Measurements from ENCODE around the gene GARS1. TPM values are rescaled to one million over a fixed set of nuclear protein-coding genes. Genes with fewer than 3 reads are reported as not detected.

Gene GARS1
- total RNA-seq, 4 donors from 2014 or later: 43.6 to 71.0 (median 63.0) TPM

GRCh38 chr7:30549931-30550493, 44.7 kb upstream of the GARS1 start:
- no peak for TF ChIP-seq CTCF (IDR thresholded peaks at IDR 0.05)
- TF ChIP-seq POLR2AphosphoS5 (IDR thresholded peaks at IDR 0.05): no peak
- TF ChIP-seq EP300 (IDR thresholded peaks at IDR 0.05): no peak
- TF ChIP-seq POLR2A (IDR thresholded peaks at IDR 0.05; ENCODE audit: low read depth): no peak
- peaks cover 15 to 23% (median 17%) of the 10 kb centered on the region in 4 donors for H3K4me1 ChIP-seq
- peak overlapping the region in 1 of 4 donors; percentile 7 for H3K27ac ChIP-seq (replicated peaks in 1 of 4)
- peaks cover 0 to 35% (median 9%) of the 10 kb centered on the region in 4 donors for H3K36me3 ChIP-seq
- H3K4me3 ChIP-seq: no peak overlapping the region
- intact Hi-C loops (cut with DNase I): loop anchor here (2.0 kb wide), 1 partner anchor 15 kb away; no protein-coding TSS in a partner anchor
- 75% methylated on average over 7 of the region's 7 CpGs for WGBS
- no peaks in the 10 kb centered on the region for H3K27me3 ChIP-seq
- no peaks in the 10 kb centered on the region for H3K9me3 ChIP-seq
- DNase-seq (ENCODE audit: extremely low spot score): no peak

- H3K4me3 ChIP-seq: no peak overlapping the region
- no peaks in the 10 kb centered on the region for H3K27me3 ChIP-seq
- peaks cover 15 to 23% (median 19%) of the 10 kb centered on the region in 4 donors for H3K4me1 ChIP-seq
- no peak for DNase-seq (ENCODE audit: extremely low spot score)
- no peak for TF ChIP-seq EP300 (IDR thresholded peaks at IDR 0.05)
- no peak for TF ChIP-seq POLR2AphosphoS5 (IDR thresholded peaks at IDR 0.05)
- no peak for TF ChIP-seq POLR2A (IDR thresholded peaks at IDR 0.05; ENCODE audit: low read depth)
- TF ChIP-seq CTCF (IDR thresholded peaks at IDR 0.05): no peak
- 57% methylated on average over 1 of the region's 1 CpG for WGBS
- H3K36me3 ChIP-seq: peaks cover 0 to 24% (median 14%) of the 10 kb centered on the region in 4 donors
- intact Hi-C loops (cut with DNase I): no loop called here
- no peak overlapping the region for H3K27ac ChIP-seq (replicated peaks in 1 of 4)
- H3K9me3 ChIP-seq: no peaks in the 10 kb centered on the region
Measured at GRCh38 chr7:30552330-30552729, 42.3 kb upstream of the GARS1 start.

DNA sequence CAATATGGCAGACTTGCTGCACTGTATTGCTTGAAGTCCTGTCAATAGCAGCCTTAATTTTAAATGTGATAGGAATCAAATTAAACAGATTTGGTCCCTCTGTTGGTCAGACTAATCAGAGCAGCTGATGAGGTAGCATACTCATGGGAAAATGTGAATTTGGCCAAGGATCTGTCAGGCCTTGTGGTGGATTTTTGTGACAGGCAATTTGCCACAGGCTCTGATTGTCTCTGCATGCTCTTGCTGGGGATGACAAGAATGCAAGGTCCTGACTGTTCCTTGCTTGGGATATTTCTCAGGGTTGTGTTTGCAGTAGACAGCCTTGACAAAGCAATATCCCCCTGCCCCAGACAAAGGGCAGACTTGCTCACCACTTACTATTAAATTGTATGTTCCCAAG, 41.5 kb upstream of the GARS1 start:
- peaks cover 15 to 23% (median 19%) of the 10 kb centered on the region in 4 donors for H3K4me1 ChIP-seq
- TF ChIP-seq POLR2AphosphoS5 (IDR thresholded peaks at IDR 0.05): no peak
- TF ChIP-seq EP300 (IDR thresholded peaks at IDR 0.05): no peak
- no peak for TF ChIP-seq CTCF (IDR thresholded peaks at IDR 0.05)
- no peak for TF ChIP-seq POLR2A (IDR thresholded peaks at IDR 0.05; ENCODE audit: low read depth)
- H3K27ac ChIP-seq (replicated peaks in 1 of 4): no peak overlapping the region
- H3K36me3 ChIP-seq: peaks cover 0 to 23% (median 11%) of the 10 kb centered on the region in 4 donors
- no peaks in the 10 kb centered on the region for H3K27me3 ChIP-seq
- intact Hi-C loops (cut with DNase I): no loop called here
- no peaks in the 10 kb centered on the region for H3K9me3 ChIP-seq
- no peak for DNase-seq (ENCODE audit: extremely low spot score)
- H3K4me3 ChIP-seq: no peak overlapping the region

GRCh38 chr7:30553546-30553945, 41.1 kb upstream of the GARS1 start:
- Histone ChIP-seq H3K4me3 (no peak overlapping the region), H3K4me1 (peaks cover 15 to 21% (median 18%) of the 10 kb centered on the region in 4 donors), H3K27me3 (no peaks in the 10 kb centered on the region), H3K27ac (replicated peaks in 1 of 4) (no peak overlapping the region), H3K36me3 (peaks cover 0 to 26% (median 12%) of the 10 kb centered on the region in 4 donors), H3K9me3 (no peaks in the 10 kb centered on the region)
- intact Hi-C loops (cut with DNase I): no loop called here
- 93% methylated on average over 3 of the region's 3 CpGs for WGBS
- DNase-seq (ENCODE audit: extremely low spot score): no peak
- TF ChIP-seq POLR2A (IDR thresholded peaks at IDR 0.05; ENCODE audit: low read depth) (no peak), CTCF (IDR thresholded peaks at IDR 0.05) (no peak), POLR2AphosphoS5 (IDR thresholded peaks at IDR 0.05) (no peak), EP300 (IDR thresholded peaks at IDR 0.05) (no peak)

- no peaks in the 10 kb centered on the region for H3K9me3 ChIP-seq
- H3K36me3 ChIP-seq: peaks cover 0 to 21% (median 10%) of the 10 kb centered on the region in 4 donors
- no peak overlapping the region for H3K27ac ChIP-seq (replicated peaks in 1 of 4)
- H3K27me3 ChIP-seq: no peaks in the 10 kb centered on the region
- no peak for DNase-seq (ENCODE audit: extremely low spot score)
- TF ChIP-seq CTCF (IDR thresholded peaks at IDR 0.05): no peak
- no peak for TF ChIP-seq POLR2A (IDR thresholded peaks at IDR 0.05; ENCODE audit: low read depth)
- no peak for TF ChIP-seq POLR2AphosphoS5 (IDR thresholded peaks at IDR 0.05)
- TF ChIP-seq EP300 (IDR thresholded peaks at IDR 0.05): no peak
- WGBS: 96% methylated on average over 2 of the region's 2 CpGs
- intact Hi-C loops (cut with DNase I): no loop called here
- H3K4me1 ChIP-seq: peaks cover 9 to 12% (median 10%) of the 10 kb centered on the region in 4 donors
- no peak overlapping the region for H3K4me3 ChIP-seq
Measured at GRCh38 chr7:30555525-30555924, 39.2 kb upstream of the GARS1 start.

Data from esophagus muscularis mucosa (tissue), 4 donors.